ENCODE data around the gene IBTK.

GRCh38 chr6:82166493-82166892 is 81.1 kb downstream of the IBTK start:
- TF ChIP-seq POLR2AphosphoS5 (IDR thresholded peaks at IDR 0.05; ENCODE audit: insufficient read depth in 1 of 2, low read depth in 1 of 2) (no peak), CTCF (IDR thresholded peaks at IDR 0.05) (no peak)
